NB4 (cell line): Measurements from ENCODE around the gene WDFY3.

Experiments
- MAX ChIP-seq: IDR thresholded peaks from 2 replicates; pipeline ENCODE4 v1.6.1; 2011; ENCODE audit warnings: low read depth, low read length
- TF ChIP-seq, protein P1 (sequence below): IDR thresholded peaks from one replicate; pipeline ENCODE4 v1.5.1; 2012; ENCODE audit warnings: low read depth, low read length

GRCh38 chr4:84973856-84974255 lies 7.4 kb upstream of the WDFY3 start:
- TF ChIP-seq, protein P1, sequence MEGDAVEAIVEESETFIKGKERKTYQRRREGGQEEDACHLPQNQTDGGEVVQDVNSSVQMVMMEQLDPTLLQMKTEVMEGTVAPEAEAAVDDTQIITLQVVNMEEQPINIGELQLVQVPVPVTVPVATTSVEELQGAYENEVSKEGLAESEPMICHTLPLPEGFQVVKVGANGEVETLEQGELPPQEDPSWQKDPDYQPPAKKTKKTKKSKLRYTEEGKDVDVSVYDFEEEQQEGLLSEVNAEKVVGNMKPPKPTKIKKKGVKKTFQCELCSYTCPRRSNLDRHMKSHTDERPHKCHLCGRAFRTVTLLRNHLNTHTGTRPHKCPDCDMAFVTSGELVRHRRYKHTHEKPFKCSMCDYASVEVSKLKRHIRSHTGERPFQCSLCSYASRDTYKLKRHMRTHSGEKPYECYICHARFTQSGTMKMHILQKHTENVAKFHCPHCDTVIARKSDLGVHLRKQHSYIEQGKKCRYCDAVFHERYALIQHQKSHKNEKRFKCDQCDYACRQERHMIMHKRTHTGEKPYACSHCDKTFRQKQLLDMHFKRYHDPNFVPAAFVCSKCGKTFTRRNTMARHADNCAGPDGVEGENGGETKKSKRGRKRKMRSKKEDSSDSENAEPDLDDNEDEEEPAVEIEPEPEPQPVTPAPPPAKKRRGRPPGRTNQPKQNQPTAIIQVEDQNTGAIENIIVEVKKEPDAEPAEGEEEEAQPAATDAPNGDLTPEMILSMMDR = no peak
- TF ChIP-seq MAX = no peak
